HG03175 (cell line): ENCODE data around the gene TMA7.
"Not testable (repeated sequence)": the region's sequence is repeated elsewhere in the genome, so short reads cannot be mapped to it uniquely, and the experiment has no call there.

Experiments used
- ATAC-seq: cut with Tn5 transposase; IDR thresholded peaks from one replicate; pipeline ENCODE4 v1.9.1; 2021; ENCODE audit warnings: mild to moderate bottlenecking, moderate library complexity; ENCODE audit not compliant: unreplicated experiment

Gene TMA7

GRCh38 chr3:48439820-48440589 is at the start of gene TMA7, which contains the start of gene CCDC51:
Gene TMA7 (plus strand): TSS chr3:48440257. CDS start chr3:48440297, 40 bp downstream.
Gene CCDC51 (minus strand): TSS chr3:48440119. CDS start chr3:48435128, 4,991 bp downstream.
- ATAC-seq, result peak; percentile 96

DNA sequence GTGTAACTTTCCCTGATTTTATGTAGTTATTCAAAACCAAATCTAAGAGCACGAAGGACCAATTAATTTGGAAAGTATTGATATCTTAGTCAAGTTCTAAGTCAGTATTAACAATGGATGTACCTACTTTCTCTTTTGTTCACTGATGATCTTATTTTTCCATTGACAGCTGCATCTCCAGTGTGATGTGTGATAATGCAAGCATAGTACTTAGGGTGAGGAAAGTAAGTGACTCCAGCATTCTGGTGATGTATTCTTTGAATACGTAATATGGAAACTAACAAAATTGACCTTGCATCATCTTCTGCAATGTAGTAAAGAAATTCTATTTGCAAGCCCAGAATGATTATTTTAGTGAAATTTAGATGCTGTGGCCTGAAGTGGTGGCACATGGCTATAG is 45.7 kb upstream of the TMA7 start:
- ATAC-seq, result no peak

DNA sequence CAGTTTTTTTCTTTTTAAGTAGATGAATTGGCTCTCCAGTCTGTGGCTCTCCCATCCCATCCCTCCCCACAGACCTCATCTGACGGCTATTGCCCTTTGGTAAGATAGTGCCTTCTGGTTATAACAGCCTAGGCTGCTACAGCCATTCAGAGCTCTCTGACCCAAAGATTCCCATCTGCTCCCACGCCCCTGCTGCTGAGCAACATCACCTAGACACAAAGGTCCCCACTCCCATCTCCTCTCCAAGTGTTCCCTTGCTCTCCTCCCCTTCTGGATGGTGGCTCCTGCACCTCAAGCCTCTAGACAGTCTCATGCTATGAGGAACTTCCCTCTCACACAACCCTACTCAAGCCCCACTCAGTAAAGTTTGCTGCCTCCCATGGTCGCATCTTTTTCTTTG is 44.3 kb upstream of the TMA7 start:
- no peak for ATAC-seq

DNA sequence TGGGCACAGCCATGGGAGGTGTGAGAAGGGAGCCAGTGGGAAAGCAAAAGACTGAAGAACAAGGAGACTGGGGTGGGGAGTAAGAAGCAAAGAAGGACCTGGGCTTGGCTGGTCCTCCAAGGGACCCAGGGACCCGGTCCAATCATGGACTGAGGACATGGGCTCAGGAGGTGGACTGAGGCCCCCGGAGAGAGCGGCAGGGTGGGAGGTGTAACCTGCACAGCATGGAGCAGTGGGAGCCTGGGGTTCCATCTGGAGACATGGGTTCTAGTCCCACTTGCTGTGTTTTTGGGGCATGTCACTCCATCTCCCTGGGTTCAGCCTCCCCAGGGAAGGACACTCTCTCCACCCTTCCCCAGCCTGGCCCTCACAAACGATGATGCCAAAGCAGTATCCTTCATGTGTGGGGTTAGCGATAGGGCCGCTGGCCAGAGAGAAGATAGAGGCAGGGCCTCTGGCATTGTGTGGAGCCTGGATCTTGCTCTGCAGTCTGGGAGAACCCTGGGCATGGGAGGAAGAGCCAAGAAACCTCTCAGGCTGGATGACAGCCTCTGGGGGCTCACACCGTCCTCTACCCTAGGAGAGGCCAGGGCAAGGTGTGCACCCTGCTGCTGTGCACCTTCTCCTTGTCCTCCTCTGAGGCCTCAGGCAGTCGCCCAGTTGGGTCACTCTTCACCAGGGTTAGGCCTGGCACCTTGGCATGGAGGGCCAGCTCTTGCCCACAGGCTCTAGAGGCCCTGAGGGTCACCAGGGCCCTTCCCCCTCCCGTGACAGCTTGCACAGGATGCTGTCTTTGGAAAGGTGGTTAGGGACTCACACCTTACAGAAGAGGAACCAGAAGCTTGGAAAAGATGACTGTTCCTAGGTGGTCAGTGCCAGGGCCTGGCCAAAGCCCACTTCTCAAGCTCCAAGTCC is 42.0 kb upstream of the TMA7 start:
- no peak for ATAC-seq

- ATAC-seq, result no peak
Measured at GRCh38 chr3:48398701-48399386, 41.2 kb upstream of the TMA7 start.

GRCh38 chr3:48399387-48400172 is 40.5 kb upstream of the TMA7 start:
- no peak for ATAC-seq

- ATAC-seq, result no peak
Measured at GRCh38 chr3:48400824-48401433, 39.1 kb upstream of the TMA7 start.

- not testable (repeated sequence) for ATAC-seq
Measured at GRCh38 chr3:48401434-48401901, 38.6 kb upstream of the TMA7 start.

DNA sequence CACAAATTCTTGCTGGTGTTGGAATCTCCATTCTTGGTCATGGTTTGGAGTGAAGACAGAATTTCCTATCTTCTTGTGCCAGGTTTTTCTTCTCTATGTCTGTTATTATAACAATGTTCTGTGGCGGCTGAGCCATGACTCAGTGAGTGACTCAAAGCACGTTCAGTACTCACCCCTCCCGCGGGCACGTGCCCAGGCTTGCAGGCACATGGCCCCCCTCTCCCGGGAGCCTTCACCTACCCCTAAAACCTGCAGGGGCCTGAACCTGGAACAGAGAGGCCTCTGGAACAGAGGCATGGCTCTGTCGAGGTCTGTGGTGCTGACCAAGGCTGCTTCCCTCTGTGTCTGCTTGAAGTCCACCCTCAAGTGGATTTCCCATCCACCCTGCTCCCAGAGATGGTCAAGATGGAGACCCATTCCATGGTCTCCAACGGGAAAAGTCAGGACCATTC is 37.8 kb upstream of the TMA7 start:
- no peak for ATAC-seq

DNA sequence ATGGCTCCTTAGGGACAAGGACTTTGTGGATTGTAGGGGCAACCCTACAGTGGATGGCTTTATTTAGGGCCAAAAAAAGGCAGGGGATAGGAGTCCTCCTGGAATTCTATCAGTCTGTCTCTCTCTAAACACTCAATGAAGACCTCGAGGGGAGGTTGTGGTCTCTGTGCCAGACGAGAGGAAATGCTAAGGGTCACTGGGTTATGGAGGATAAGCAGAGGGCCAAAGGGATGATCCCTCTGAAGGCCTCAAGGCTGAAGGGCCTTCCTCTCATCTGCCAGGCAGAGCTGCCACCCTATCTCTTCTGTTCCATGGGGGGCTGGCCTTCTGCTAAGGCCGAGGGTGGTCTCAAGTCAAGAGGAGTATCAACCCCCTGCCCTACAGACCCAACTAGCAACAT is 37.1 kb upstream of the TMA7 start:
- no peak for ATAC-seq

DNA sequence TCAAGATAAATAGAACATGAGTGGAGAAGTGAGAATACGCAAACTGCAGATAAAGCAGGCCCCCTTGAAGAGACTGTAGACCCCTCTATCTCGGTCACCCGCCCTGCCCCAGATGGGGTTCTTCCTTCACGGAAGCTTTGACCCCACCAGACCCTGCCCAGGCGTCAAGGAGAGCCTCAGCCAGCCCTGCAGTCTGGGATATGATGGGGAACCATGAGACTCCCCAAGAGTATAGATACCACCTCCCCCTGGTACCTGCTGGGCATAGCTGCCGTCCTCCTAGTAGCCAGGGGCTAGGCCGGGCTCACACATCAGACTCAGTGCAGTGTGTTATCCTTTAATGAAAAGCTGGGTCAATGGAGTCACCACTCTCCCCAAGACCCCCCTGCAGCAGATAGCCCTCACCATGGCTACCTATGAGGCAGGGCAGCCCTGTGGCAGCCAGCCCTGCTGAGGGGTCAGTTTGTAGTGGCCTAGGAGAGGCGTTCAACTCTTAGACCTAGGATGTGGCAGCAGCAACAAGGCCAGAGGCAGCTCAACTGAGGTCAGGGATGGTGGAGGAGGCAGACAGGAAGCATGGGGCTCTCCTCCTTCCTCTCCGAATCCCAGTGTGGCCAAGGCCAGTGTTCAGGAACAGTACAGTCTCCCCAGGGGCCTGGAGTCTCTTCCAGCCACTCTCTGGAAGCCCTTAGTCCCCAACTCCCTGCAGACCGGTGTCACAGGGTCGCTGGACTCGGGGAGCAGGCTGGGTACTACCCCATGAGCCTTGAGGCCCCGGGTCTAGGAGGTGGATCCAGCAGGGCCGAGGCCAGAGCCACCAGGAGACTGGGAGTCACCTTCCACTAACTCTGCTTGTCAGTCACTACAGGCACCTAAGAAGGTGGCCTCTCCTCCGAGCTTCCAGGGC is 36.3 kb upstream of the TMA7 start:
- no peak for ATAC-seq

- no peak for ATAC-seq
Measured at GRCh38 chr3:48404440-48405342, 35.4 kb upstream of the TMA7 start.

GRCh38 chr3:48405343-48405881 is 34.6 kb upstream of the TMA7 start:
- ATAC-seq, result no peak

DNA sequence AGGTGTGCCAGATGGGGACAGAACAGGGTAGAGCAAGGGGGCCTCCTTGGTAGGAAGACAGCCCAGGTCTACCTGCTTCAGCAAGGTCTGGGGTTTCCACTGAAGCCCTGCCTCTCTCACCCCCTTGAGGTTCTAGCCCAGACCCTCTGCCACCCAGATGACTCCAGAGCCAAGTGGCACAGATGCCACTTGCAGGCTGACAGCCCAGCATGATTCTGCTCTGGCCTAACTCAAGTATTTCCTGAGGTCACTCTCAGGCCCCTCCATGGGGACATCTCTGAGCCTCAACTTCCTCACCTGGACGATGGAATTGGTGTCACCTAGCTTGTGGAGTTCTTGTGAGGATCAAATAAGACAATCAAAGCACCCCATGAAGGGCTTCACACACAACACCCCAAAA is 34.1 kb upstream of the TMA7 start:
- no peak for ATAC-seq

DNA sequence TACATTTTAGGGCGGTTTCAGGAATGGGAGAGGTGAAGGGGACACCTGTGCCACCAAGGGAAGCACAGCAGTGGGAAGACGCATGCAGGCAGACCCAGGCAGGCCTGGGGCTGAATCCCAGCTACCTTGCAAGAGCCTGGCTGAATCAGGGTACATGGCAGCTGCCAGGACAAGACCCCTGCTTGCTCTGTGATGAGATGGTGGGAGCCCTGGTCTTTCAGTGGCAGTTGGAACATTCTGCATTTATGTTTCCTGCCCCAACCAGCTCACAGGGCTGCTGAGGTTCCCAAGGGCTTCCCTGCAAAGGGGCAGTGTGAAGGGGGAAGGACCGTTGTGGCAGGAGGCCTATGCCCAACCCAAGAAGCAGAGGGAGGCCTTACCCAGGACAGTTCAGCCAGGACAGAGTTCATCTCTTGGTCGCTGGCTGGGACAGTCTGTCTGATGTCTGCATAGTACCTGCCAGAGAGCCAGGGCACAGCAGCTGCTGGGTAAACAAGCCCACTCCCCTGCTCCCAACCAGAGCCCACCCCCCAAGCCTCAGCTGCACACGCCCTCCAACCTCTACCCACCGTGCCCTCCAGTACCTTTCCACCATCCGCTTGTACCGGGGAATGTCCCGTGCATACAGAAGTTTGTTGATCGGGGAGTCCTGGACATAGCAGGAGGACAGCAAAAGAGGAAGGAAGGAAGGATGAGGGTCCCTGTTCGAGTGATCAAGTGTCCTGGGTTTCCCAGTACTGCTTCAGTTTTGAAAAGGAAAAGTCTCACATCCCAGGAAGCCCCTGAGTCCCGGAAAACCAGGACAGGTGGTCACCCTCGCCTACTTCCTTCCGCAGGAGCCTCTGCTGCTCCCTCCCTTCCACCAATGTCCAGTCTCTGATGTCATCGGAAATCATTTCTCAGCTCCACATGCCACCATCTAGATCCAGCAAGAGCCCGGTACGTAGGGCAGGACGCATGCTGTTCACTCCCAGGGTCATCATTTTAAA is 33.3 kb upstream of the TMA7 start:
- no peak for ATAC-seq

DNA sequence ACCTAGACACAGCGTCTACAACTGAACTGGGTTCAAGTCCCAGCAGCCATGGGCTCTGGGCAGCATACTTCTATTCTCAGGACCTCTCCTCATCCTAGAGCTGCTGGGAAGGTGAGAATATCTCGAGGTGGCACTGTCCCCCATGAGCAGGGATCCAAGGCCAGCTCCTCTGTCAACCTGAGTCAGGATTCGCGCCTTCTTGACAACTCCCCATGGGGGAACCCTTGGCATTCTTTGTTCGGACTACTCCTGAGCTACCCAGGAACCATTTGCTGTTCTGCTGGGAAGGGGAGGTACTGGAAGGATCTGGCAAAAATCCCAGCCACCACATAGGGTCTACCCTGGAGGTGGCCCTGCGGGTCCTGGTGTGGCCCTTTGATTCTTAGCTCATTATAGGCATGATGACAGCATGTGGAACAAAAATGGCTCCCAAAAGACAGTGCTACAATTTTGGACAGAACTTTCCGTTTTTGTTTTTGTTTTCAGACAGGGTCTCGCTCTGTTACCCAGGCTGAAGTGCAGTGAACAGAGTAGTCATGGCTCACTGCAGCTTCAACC is 32.4 kb upstream of the TMA7 start:
- ATAC-seq, result no peak
